Lung (tissue), 12 donors: Measurements from ENCODE around the gene AK2. TPM values are rescaled to one million over a fixed set of nuclear protein-coding genes. Genes with fewer than 3 reads are reported as not detected.
"Not testable (repeated sequence)": the region's sequence is repeated elsewhere in the genome, so short reads cannot be mapped to it uniquely, and the experiment has no call there.

Experiments used
- ATAC-seq: fragments of 200-7000 bp; cut with Tn5 transposase; one replicate; pipeline ENCODE4 v1.9.1; 2020; ENCODE audit warnings: moderate number of reproducible peaks; ENCODE audit not compliant: insufficient read depth, low FRiP score
- DNase-seq, 3 donors: peaks; one replicate each; pipeline ENCODE4 v3.0.0-alpha.2; 2013 to 2017
- H3K27ac ChIP-seq, 2 donors: one replicate each; pipeline ENCODE4 v1.5.1; 2013; ENCODE audit warnings: mild to moderate bottlenecking in 2 of 2, moderate library complexity in 2 of 2, control low read depth in 1 of 2, inconsistent platforms in 1 of 2, low read depth in 1 of 2, low read length in 1 of 2
- H3K27me3 ChIP-seq, 3 donors: one replicate each; pipeline ENCODE4 v1.5.1; 2013; ENCODE audit warnings: low read length in 2 of 3; ENCODE audit not compliant: control insufficient read depth in 3 of 3, insufficient read depth in 3 of 3
- H3K36me3 ChIP-seq, 4 donors: one replicate each; pipeline ENCODE4 v1.5.1; 2013; ENCODE audit warnings: low read length in 4 of 4, mild to moderate bottlenecking in 1 of 4, moderate library complexity in 1 of 4; ENCODE audit not compliant: control insufficient read depth in 4 of 4, insufficient read depth in 4 of 4
- H3K4me1 ChIP-seq, 5 donors: one replicate each; pipeline ENCODE4 v1.5.1; 2013; ENCODE audit warnings: low read length in 5 of 5, mild to moderate bottlenecking in 2 of 5, moderate library complexity in 1 of 5; ENCODE audit not compliant: control insufficient read depth in 5 of 5, insufficient read depth in 5 of 5
- H3K4me3 ChIP-seq: one replicate; pipeline ENCODE4 v1.5.1; 2013; ENCODE audit warnings: mild to moderate bottlenecking, control low read depth, moderate library complexity
- H3K9ac ChIP-seq, 2 donors: one replicate each; pipeline ENCODE4 v1.5.1; 2013; ENCODE audit warnings: low read length in 2 of 2, control low read depth in 1 of 2; ENCODE audit not compliant: insufficient read depth in 1 of 2
- H3K9me3 ChIP-seq, 4 donors: one replicate each; pipeline ENCODE4 v1.5.1; 2013; ENCODE audit warnings: low read length in 3 of 4, mild to moderate bottlenecking in 1 of 4, moderate library complexity in 1 of 4; ENCODE audit not compliant: control insufficient read depth in 4 of 4, insufficient read depth in 3 of 4
- WGBS, 2 donors: extraction: QIAGEN DNeasy Blood & Tissue Kit; methylation state at CpG; one replicate each; pipeline ENCODE4 v1.1.7; 2013; 5-methylcytosine and 5-hydroxymethylcytosine counted together
- polyA plus RNA-seq, 2 donors: library from polyadenylated mRNA; stranded (reverse); fragments of 200-250 nt; gene quantifications; one replicate each; pipeline ENCODE4 v1.2.1, GENCODE V29; 2013
- total RNA-seq, 2 donors: library from RNA; depleted of rRNA in 1 of 2; stranded (reverse); fragments of >200 nt in 1 of 2; gene quantifications; one replicate each; pipeline ENCODE4 v1.2.1, GENCODE V29; 2014 to 2021
- TF ChIP-seq, protein P1 (sequence below): IDR thresholded peaks from 2 replicates; pipeline ENCODE4 v1.5.1; 2012; ENCODE audit warnings: mild to moderate bottlenecking; ENCODE audit errors: control extremely low read depth, extremely low read depth
- donor health status: control.
- donor health status: control.
- donor health status: Bipolar disorder and iron deficiency.
- donor health status: healthy.
- donor health status: DM: yes; HTN: yes; CAD: no.

Gene AK2
- total and polyA plus RNA-seq, 4 donors = 86.8 to 127 (median 101) TPM

DNA sequence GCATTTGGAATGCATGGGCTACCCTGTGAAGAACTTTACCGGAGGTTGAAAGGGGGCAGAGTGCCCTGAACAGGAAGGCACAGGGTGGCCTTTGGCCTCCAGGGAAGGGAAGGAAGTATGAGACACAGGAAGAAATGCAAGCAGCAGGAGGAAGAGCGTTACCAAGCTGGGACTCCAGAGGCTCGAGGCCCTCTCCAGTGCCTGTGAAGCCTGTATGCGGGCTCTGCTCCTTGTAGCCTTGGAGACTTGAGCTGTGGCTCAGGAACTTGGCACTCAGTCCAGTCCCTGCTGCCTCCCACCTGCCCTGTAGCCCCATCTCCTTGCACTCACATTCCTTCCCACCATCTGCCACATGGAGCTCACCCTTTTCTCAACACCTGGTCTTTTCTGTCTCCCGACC lies 38.6 kb downstream of the AK2 start:
- no peak for ATAC-seq

DNA sequence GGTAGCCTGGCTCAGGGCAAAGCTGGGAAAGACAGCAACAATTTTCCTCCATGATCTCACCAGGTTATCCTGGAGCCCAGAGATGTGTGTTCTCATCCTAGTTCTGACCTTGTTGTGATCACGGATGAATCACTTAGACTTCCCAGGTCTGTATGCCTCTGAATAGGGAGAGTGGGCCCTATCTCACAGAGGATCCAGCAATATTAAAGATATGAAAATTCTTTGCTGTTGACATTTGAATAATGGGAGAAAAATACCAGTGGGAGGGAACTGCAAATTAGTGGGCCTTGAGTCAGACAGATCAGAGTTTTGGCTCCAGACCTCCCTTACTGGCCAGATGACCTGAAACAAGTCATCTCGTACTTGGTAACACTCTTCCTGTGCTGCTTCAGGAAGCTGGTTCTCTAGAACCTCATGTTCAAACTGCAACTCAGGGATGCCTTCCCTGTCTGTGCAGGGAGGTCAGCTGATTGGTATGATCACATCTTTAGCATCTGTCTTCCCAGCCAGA lies 39.2 kb downstream of the AK2 start:
- Histone ChIP-seq H3K4me3 (no peak overlapping the region), H3K9ac (no peak overlapping the region), H3K27ac (peak overlapping the region; percentile 75 to 80), H3K27me3 (no peaks in the 10 kb centered on the region), H3K9me3 (no peaks in the 10 kb centered on the region), H3K36me3 (no peaks in the 10 kb centered on the region), H3K4me1 (peaks cover 2 to 42% (median 29%) of the 10 kb centered on the region in 5 donors)
- peak; percentile 24 for ATAC-seq
- TF ChIP-seq, protein P1, sequence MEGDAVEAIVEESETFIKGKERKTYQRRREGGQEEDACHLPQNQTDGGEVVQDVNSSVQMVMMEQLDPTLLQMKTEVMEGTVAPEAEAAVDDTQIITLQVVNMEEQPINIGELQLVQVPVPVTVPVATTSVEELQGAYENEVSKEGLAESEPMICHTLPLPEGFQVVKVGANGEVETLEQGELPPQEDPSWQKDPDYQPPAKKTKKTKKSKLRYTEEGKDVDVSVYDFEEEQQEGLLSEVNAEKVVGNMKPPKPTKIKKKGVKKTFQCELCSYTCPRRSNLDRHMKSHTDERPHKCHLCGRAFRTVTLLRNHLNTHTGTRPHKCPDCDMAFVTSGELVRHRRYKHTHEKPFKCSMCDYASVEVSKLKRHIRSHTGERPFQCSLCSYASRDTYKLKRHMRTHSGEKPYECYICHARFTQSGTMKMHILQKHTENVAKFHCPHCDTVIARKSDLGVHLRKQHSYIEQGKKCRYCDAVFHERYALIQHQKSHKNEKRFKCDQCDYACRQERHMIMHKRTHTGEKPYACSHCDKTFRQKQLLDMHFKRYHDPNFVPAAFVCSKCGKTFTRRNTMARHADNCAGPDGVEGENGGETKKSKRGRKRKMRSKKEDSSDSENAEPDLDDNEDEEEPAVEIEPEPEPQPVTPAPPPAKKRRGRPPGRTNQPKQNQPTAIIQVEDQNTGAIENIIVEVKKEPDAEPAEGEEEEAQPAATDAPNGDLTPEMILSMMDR = no peak
- 50 to 59% methylated on average over 2 of the region's 2 CpGs for WGBS, 2 donors
- no peak for DNase-seq

More for the DNA sequence above, 38.6 kb downstream of the AK2 start:
- 32 to 54% methylated on average over 5 of the region's 5 CpGs for WGBS, 2 donors
- no peaks in the 10 kb centered on the region for H3K27me3 ChIP-seq
- TF ChIP-seq, protein P1 = no peak
- H3K4me3 ChIP-seq = no peak overlapping the region
- DNase-seq = no peak
- H3K9ac ChIP-seq = no peak overlapping the region
- peak overlapping the region; percentile 75 to 80 for H3K27ac ChIP-seq
- no peaks in the 10 kb centered on the region for H3K36me3 ChIP-seq
- peaks cover 2 to 37% (median 29%) of the 10 kb centered on the region in 5 donors for H3K4me1 ChIP-seq
- no peaks in the 10 kb centered on the region for H3K9me3 ChIP-seq

GRCh38 chr1:32993324-32993636 lies 43.4 kb downstream of the AK2 start:
- peaks cover 0 to 31% (median 9%) of the 10 kb centered on the region in 5 donors for H3K4me1 ChIP-seq
- not testable (repeated sequence) for H3K9ac ChIP-seq, H3K4me3 ChIP-seq, H3K9me3 ChIP-seq, DNase-seq, H3K36me3 ChIP-seq, H3K27me3 ChIP-seq, ATAC-seq
- H3K27ac ChIP-seq = peak overlapping the region in 1 of 2 donors; percentile 87
- WGBS, 2 donors = 83 to 91% methylated on average over 8 of the region's 8 CpGs

DNA sequence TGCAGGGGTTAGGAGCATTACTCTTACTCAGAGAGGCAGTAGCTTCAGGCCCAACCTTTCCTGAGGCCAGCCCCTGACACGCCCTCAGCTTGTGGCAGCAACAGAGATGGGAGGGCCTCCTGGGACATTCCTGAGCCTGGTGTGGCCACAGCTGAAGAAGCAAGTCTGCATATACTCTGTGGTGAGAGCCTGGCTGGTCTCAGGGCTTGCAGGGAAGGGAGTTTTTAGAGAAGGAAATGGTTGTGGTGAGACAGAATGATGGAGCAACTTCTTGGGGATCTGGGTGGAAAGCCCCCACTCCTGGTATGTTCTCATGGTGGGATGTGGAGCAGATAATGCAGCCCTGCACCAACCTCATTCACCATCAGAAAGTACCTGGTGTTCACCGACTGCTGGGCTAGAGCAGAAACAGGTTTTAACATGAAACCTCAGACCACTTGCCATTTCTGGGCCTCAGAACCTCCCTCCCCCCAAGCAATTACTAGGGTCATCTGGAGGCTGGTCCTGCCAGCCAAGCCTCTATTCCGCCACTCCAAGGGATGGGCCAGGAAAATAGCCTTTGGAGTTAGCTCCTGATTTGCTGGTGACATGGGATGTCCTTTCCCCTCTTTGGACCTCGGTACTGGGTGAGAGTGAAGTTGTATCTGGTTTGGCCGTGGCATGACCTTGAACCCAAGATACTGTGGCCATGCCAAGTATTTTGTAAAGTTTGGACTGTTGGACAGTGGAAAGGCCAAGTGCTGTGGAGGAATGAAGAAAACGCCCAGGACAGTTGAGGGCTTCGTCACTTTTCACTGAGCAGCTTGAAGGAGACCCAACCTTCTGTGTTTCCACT lies 44.0 kb downstream of the AK2 start:
- Histone ChIP-seq H3K27ac (peak overlapping the region in 1 of 2 donors; percentile 87), H3K27me3 (no peaks in the 10 kb centered on the region), H3K36me3 (no peaks in the 10 kb centered on the region), H3K9ac (peak overlapping the region in 1 of 2 donors; percentile 23), H3K4me1 (peaks cover 0 to 25% (median 5%) of the 10 kb centered on the region in 5 donors), H3K4me3 (no peak overlapping the region), H3K9me3 (no peaks in the 10 kb centered on the region)
- TF ChIP-seq, protein P1 = no peak
- peak; percentile 91 for ATAC-seq
- DNase-seq = peak; percentile 58 to 69 (median 62)
- 42 to 58% methylated on average over 7 of the region's 7 CpGs for WGBS, 2 donors
